ENCODE results near the gene KLHDC7A.
"Not testable (repeated sequence)": the region's sequence is repeated elsewhere in the genome, so short reads cannot be mapped to it uniquely, and the experiment has no call there.

Gene KLHDC7A

DNA sequence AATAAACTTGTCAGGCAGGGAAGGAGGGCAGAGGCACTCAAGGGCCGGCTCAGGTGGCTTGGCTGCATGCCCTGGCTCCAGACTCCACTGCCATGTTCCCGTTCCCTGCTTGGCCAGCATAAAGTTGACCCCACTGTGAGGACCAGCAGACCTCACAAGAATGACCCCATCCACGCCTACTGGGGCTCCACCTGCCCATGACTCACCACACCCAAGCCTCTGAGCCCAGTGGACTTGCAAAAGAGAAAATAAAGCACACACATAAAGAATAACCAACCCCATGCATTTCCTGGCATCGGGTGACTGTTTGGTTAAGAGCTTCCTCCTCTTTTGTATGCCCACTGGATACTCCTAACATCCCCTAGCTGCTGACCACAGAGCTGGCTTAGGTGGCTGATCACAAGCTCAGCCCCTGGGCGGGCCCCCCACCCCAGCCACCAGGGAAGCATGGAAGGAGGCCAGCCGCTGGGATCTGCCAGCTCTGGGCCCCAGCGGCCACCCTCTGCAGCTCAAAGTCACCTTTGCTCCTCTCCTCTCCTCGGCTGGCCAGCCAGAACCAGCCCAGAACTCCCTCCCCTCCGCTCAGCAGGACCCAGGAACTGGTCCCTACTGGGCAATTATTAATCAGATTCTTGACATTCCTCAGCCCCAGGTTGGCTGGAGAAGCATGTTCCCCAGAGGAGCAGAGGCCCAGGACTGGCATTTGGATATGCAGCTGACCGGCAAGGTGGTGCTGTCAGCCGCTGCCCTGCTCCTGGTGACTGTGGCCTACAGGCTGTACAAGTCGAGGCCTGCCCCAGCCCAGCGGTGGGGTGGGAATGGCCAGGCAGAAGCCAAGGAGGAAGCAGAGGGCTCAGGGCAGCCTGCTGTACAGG is at the start of gene KLHDC7A:
Gene KLHDC7A (plus strand): TSS at position 616 of the 875 bp plus-strand sequence. CDS start 52 bp downstream, at position 668.
- DNase-seq: no peak

DNA sequence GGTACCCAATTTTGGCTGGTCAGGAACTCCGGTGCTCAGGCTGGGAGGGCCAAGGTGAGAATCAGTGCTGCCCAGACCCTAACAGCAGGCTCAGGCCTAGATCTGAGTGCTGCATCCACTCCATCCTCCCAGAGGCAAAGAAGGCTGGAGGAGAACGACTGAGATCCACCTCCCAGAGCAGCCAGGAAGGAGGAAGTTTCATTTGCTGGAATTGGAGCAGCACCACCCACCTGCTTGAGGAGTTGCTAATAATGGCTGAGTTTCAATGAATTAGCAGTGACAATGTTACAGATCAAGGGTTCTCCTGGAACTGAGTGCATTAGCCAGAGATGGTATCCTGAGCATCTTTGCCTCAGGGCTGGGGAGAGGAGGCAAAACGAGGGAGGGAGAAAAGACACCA is 46.7 kb upstream of the KLHDC7A start:
- no peak for DNase-seq

DNA sequence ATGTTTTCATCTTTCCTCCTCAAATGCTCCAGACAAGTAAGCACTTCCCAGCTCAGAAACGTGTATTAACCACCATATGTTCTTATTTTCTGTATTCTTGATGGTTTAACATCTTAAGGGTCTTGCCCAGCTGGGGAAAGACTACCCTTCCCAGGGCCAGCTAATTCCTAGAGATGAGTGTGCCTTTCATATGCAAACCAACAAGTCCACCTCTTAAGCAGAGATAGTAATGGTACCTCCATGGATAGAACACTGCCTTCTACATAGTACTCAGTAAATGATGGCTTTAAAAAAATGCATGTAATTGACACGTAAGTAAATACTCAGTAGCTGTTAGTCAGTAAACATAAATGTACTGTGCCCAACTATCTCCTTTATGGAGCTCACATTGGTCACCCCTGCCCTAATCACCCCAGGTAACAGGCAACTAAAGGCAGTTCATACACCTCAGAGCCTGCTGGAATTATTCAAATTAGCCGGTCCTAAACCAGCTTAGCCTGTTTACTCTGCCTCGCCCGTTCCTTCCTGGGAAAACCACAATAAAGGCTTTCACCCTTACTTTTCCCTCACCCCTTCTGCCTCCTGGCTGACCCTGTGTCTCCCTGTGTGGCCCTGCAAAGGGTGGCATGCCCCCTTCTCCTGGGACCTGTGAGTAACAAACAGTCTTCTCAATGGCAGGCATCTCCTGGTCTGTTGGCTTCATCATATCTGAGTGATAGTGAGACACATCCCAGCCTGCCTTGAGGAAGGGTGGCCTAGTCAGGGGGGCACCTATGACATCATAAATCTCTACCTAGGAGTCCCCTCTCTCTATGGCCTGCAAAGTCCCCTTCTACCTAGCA is 40.1 kb upstream of the KLHDC7A start:
- DNase-seq: no peak

DNA sequence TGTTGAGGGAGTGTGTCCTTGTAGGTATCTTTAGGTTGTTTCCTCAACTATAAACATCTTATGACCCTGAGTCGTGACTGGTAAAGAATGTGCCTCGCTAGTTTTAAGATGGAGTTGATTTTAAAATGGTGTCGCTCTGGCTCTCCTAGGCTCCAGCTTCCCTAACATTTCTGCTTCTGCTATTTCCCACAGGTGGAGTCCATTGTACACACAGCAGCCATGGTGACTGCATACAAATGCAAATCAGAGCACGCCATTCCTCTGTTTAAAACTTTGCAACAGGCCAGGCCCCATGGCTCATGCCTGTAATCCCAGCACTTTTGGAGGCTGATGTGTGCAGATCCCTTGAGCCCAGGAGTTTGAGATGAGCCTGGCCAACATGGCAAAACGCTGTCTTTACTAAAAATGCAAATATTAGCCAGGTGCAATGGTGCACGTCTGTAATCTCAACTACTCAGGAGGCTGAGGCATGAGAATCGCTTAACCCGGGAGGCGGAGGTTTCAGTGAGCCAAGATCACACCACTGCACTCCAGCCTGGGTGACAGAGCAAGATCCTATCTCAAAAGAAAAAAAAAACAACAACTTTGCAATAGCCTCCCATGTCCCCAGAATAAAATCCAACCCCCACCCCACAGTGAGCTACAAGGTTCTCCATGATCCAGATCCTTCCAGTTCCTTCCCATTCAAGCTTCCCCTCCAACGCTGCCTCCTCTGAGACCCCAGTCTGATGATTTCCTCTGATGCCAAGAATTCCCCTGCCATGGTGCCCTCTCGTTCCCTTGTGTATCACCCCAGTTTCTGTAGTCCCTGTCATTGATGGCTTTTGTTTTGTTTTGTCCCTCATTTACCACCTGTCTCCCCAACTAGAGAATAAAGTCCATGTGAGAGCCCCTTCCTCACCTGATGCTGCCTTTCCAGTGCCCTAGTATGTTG is 36.9 kb upstream of the KLHDC7A start:
- no peak for DNase-seq

DNA sequence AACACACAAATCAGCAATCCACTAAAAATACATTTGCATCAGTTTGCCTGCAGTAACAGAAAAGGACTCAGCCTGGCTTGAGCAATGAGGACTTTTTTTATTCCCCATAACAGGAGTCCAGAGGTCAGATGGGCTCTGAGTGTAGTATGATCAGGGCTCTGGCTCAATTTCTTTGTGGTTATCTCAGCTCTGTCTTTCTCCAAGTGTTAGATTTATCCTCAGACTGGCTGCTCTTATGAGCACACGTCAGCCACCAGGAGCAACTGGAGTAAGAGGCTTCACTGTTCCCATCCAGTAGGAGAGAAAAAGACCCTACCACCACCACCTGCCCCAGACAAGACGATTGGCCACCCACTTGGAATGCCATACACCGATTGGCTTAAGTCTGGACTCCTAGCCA is 36.2 kb upstream of the KLHDC7A start:
- DNase-seq: no peak

DNA sequence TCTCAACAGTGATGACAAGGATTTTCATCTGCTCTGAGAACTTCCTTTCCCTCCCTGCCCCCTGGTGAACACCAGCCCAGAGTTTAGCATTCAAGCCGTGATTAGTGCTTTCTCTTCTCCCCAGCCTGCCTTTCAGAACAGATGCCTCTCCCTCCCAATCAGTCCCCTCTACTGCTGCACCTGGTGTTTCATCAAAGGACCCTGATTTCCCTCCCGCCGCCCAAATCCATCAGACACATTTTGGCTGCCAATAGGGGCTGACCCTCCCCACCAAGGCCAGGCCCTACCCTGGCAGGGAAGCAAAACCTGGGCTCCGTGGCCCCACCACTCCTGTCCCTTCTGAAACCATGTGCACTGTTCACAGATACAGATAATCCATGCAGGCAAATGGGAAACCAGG is 34.0 kb upstream of the KLHDC7A start:
- DNase-seq: no peak

DNA sequence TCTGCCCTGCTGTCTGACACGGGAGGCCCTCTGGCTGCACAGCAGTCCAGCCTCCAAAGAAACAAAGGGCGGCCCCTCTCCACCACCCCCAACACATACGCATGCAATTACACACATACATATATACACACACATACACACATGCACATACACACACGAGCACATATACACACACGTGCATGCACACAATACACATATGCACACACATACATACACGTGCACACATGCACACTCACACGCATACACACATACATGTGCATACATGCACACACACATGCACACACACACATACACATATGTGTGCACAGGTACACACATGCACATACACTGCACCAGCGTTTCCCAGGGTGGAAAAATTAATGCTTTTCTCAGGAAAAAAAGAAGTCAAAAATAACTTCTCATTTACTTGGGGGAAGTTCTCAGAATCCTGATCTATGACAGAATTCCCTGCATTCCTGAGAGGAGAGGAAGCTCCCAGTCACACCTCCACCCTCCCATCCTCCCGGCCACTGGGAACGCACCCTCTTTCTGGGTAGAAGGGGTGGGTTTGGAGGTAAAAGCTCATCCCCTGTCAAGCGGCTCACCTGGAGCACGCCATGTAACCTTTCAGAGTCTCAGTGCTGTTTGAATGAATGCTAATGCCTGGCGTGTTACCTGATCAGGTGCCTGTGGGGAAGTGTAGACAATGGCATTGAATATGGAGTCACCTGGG is 33.1 kb upstream of the KLHDC7A start:
- no peak for DNase-seq

DNA sequence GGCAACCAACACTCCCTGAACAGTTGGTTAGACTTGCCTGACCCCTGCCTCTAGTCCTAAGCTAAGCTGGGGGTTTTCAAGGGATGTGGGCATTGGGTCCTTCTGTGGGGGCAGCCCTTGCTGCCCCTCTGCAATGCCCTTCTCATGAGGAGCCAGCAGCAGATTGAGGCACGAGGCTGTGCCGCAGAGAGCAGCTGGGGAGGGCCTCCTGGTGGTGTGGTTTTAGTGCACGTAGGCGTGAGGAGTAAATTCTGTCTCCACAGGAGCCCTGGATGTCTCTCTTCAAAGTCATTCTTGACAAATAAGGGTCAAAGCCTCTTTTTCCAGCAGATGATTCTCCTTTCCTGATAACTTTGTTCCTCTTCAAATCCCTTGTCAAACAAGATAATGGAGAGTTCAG is 31.8 kb upstream of the KLHDC7A start:
- DNase-seq: no peak

DNA sequence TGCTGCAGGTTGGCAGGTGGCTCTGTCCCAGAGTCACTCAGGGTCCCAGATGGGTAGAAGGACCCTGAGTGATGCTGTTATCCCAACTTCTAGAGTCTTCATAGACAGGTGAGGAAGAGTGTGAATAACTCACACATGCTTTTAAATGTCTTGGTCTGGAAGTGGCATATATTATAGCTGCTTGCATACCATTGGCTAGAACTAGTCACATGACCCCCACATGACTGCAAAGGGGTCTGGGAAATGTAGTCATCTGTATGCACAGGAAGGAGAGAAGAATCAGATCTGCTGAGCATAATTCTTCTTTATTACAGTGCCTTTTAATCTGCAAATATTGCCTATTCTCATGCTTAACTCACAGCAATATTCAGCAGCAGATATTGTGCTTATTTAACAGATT is 28.2 kb upstream of the KLHDC7A start:
- peak; percentile 35 for DNase-seq

DNA sequence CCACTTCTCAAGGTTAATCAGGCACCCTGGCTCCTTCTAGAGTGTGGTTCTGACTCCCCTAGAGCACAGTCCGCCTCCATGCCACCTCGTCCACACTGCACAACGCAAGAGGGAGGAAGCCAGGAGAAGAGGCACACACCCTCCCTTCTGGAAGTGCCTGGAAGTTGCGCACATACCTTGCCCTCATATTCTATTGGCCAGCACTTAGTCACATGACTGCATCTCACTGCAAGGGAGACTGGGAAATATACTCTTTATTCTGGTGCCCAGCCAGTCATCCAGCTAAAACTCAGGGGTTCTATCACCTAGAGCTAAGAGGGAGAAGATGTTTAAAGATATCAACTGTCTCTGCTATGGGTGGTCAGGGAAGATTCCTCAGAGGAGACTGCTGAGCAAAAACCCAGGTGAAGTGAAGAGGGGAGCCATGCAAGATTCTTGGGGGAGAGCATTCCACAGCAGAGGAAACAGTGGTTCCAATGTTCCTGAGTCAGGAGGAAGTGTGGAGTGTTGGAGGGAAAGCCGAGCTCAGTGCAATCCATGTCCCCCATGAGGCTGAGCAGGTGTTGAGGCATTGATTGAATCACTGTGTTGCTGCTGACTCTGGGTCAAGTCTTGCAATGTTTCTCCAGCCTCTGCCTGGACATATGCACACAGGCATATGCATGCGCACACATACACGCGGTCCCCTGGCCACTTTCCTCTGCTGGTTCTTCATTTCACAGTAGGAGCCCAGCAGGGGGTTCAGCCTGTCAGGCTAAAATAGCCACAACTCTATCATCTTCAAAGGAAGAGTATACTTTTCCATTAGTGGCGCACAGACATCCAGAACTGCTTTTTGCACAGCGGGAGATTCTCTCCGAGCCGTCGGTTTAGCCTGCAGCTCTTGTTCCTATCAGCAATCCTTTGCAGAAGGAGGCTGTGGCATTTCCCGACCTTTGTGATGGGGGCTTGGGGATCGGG is 22.3 kb upstream of the KLHDC7A start:
- DNase-seq: no peak

DNA sequence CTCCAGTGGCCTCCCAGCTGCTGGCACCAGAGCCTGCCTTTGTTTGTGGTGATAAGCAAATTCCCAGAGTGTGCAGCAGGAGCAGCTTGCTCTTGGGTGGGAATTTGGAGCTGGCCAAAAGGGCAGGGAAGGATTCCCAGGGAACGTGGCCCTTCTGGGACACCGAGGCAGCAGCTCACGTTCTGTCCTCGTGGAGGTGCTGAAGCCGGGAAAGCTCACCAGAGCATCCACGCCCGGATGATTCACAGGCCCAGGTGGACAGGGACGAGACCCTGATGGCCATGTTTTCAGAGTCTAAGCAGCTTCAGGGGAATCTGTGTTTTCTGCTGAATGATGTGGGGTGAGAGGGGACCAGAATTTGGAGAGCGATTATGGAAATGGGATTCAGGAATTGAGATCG is 19.1 kb upstream of the KLHDC7A start:
- DNase-seq: no peak

DNA sequence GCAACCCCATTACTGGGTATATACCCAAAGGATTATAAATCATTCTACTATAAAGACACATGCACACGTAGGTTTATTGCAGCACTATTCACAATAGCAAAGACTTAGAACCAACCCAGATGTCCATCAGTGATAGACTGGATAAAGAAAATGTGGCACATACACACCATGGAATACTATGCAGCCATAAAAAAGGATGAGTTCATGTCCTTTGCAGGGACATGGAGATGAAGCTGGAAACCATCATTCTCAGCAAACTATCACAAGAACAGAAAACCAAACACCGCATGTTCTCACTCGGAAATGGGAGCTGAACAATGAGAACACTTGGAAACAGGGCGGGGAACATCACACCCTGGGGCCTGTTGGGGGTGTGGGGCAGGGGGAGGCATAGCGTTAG is 18.2 kb upstream of the KLHDC7A start:
- not testable (repeated sequence) for DNase-seq

DNA sequence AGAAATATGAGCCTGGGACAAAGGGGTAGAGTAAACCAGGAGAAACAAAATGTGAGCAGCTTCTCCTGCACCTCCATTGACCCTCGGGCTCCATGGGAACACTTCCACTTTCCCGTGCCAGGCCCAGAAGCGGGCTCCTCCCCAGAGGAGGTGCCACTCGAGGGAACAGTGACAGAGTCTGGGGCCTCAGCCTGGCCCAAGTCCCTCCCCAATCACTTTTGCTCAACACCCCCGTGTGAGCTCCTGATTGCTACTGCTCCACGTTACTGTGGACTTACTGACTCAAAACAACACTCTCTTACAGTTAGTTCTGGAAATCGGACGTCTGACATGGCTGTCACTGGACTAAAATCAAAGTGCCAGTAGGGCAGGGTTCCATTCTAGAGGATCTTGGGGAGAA is 17.7 kb upstream of the KLHDC7A start:
- no peak for DNase-seq

DNA sequence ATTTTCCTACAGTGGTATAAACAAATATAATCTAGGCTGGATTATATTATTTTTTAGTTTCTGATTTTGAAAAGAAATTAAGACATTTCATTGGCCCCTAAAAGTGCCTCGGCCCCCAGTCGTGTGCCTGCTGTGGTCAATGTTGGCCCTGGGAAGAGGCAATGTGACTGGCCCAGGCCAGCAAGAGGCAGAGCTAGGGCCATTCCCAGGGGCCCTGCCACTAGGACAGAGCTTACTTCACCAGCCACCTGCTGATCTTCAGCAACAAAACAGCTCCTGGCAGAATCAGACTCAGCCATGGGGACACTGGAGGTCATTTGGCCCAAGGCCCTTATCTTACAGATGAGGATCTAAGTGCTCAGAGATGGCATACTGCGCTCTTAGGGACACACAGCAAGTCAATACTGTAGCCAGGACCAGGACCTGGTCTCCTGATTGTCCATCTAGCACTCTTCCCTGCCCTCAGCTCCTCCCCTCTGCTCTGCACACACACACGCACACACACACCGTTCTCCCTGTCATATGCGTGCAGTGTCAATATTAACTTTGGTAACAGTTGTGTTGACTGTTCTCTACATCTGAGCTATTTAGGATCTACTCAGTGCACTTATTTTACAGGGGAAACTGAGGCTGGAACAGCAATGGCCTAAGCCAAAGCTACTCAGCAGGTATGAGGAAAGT is 16.6 kb upstream of the KLHDC7A start:
- no peak for DNase-seq

DNA sequence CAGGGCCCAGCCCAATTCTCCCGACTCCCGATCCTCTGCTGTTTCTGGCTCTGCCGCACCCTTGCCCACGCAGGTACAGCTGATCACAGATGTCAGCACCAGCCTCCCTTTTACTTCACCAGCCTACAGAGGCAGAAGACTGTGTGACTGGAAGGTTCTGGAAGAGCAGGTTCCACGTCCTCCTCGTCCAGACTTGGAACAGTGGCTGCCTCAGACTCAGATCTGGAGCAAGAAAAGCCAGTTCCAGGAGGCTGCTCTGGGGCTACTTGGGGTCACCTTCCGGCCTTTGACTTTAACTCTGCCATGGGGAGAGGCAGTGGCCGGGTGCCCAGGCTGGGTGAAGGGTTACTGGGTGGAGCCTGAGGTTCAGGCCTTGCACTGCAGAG is 16.1 kb upstream of the KLHDC7A start:
- no peak for DNase-seq

DNA sequence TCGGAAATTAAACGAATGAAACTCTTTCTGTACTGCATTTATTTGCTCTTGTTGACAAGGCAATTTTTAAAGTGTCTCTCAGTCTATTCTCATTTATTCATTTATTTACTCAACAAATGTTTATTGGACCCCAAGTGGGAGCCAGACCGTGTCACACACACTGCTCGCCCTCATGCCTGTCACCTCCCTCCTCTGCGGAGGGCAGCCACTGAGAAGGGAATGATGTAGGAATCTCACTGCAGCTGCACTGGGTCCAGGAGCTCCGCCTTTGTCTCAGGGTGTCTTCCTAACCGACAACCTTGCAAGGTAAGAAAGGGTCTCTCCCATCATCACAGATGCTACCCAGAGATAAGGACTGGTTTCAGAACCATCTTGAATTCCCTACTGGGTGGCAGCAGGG is 14.1 kb upstream of the KLHDC7A start:
- DNase-seq: no peak

DNA sequence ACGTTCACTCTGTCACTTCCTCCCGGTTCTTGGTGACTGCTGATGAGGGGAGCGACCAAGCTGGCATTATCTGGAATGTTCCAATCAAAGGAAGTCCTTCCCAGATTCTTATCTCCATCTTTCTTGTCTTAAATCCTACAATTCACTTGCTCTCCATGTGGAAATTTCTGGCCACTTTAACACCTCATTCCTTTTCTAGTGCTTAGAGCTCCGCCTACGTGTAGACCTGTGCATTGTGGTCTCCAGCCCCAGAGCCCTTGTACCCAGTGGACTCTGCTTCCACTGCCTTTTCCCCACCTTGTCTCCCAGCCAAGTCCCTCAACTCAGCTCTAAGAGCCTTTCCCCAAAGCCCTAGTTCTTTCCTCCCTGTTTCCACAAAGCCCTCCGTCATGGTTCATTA is 12.2 kb upstream of the KLHDC7A start:
- DNase-seq: no peak

DNA sequence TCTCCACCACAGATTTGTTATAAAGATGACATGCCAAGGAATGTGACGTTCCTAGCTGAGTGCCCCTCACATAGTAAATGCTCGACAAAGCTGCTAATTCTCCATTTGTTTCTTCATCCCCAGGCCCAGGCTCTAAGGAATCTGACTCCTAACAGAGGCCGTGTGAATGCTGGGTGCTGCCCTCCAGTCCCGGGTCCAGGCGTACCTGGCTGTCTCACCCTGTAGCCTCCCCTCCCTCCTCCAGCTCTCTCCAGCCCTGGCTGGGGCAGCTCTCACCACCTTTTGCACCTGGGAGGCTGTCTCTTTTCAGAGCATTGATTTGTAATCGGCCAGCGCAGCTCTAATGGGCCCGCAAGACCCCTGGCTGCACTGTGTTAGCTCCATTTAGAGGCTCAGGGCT is 11.2 kb upstream of the KLHDC7A start:
- no peak for DNase-seq

DNA sequence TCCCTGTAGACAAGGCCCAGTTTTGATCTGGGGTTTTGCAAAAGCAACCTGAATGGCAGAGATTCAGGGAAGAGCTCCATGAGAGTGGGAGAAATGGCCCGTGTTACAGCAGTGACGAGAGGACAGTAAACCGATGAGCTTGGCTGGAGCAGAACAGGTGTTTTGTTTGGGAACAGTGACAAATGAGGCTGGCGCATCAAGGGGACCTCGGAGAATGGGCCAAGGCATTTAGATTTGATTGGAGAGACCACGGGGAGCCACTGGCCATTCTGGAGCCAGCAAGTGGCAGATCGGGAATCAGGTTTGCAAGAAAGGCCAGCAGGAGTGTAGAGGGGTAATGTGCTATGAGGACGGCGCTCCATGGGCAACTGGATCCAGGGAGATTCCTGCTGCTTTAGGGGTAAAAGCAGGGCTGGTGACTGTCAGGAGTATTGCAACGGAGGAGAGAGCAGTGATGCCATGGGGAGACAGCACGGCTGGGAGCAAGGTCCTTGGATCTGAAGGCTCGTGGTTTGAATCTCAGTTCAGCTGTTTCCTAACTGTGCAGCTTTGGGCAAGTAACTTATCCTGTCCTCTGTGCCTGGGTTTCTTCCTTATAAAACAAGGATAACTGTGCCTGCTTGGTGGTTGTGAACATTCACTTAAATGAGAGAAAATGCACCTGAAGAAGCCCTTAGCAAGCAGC is 9.9 kb upstream of the KLHDC7A start:
- DNase-seq: no peak

Measured in activated CD4-positive, alpha-beta T cell treated with anti-CD3 and anti-CD28 coated beads, Interleukin-2, amount 50 U/mL, for 16 hours (primary cell).